ENCODE data around the gene CFAP210. TPM values are rescaled to one million over a fixed set of nuclear protein-coding genes. Genes with fewer than 3 reads are reported as not detected.

CFAP210 gene
- polyA plus RNA-seq, 2 of the 4 experiments (the other 2 are of a cell fraction): 0.31 to 0.35 TPM

DNA sequence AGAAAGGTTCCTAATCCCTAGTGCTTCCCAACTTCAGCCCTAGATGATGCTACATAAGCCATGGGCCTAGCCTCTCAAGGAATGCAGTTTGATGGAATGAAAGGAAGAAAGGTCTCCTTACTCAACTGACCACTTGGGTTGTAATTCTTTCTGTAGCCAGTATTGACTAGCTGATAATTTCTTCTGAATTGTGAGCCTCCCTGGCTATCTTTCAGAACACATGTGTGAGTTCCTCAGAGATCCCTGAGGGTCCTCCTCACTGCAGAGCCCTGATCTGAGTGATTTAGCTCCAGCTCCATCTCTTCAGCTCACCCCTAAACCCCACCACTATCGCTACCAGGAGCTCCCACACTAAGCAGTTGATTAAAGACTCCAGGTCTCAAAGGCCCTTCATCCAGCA, 31.5 kb downstream of the CFAP210 start:
- Histone ChIP-seq H3K9me3 (no peaks in the 10 kb centered on the region), H3K27ac (no peak overlapping the region), H3K4me3 (no peak overlapping the region), H3K4me2 (no peak overlapping the region), H3K4me1 (no peaks in the 10 kb centered on the region)
- TF ChIP-seq, protein P1, sequence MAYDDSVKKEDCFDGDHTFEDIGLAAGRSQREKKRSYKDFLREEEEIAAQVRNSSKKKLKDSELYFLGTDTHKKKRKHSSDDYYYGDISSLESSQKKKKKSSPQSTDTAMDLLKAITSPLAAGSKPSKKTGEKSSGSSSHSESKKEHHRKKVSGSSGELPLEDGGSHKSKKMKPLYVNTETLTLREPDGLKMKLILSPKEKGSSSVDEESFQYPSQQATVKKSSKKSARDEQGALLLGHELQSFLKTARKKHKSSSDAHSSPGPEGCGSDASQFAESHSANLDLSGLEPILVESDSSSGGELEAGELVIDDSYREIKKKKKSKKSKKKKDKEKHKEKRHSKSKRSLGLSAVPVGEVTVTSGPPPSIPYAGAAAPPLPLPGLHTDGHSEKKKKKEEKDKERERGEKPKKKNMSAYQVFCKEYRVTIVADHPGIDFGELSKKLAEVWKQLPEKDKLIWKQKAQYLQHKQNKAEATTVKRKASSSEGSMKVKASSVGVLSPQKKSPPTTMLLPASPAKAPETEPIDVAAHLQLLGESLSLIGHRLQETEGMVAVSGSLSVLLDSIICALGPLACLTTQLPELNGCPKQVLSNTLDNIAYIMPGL (CRISPR knock-in tag; IDR thresholded peaks at IDR 0.05; ENCODE audit: borderline replicate concordance): no peak
- TF ChIP-seq TFCP2L1 (CRISPR knock-in tag; IDR thresholded peaks at IDR 0.05) (no peak), EP300 (IDR thresholded peaks at IDR 0.05) (no peak), USF2 (IDR thresholded peaks at IDR 0.05) (no peak), HOXB5 (CRISPR knock-in tag; IDR thresholded peaks at IDR 0.05) (no peak), BHLHE40 (IDR thresholded peaks at IDR 0.05; ENCODE audit: low read depth, low read length) (no peak), SREBF2 (IDR thresholded peaks at IDR 0.05) (no peak), HES2 (IDR thresholded peaks at IDR 0.05) (no peak), FOXS1 (CRISPR knock-in tag; IDR thresholded peaks at IDR 0.05) (no peak)
- DNase-seq (ENCODE audit: low read depth in 1 of 2, low spot score in 1 of 2) (no peak), ATAC-seq (no peak), FAIRE-seq (no peak)
- POLR2A ChIA-PET: no interaction called here
- 74% methylated on average over 1 of the region's 1 CpG for WGBS (ENCODE audit: missing lambda C conversion rate)
- CTCF ChIA-PET: no interaction called here

- H3K4me2 ChIP-seq: no peak overlapping the region
- ChIA-PET POLR2A (no interaction called here), CTCF (interaction anchor here (1.2 kb wide), 1 partner anchor 13 kb away, joined by 3 read pairs; no protein-coding TSS in a partner anchor)
- 18% methylated on average over 3 of the region's 3 CpGs for WGBS (ENCODE audit: missing lambda C conversion rate)
- no peaks in the 10 kb centered on the region for H3K9me3 ChIP-seq
- no peak overlapping the region for H3K27ac ChIP-seq
- no peak for FAIRE-seq
- no peak for ATAC-seq
- H3K4me3 ChIP-seq: no peak overlapping the region
- DNase-seq (ENCODE audit: low read depth in 1 of 2, low spot score in 1 of 2): no peak
- TF ChIP-seq FOXS1 (CRISPR knock-in tag; IDR thresholded peaks at IDR 0.05) (no peak), CBX8 (IDR thresholded peaks at IDR 0.05) (no peak), NPAS2 (CRISPR knock-in tag; IDR thresholded peaks at IDR 0.05; ENCODE audit: borderline replicate concordance) (no peak), SMC3 (IDR thresholded peaks at IDR 0.05) (no peak), POLR2A (IDR thresholded peaks at IDR 0.05; ENCODE audit: low read length) (no peak), PBX3 (IDR thresholded peaks at IDR 0.05) (no peak), HOXA7 (CRISPR knock-in tag; IDR thresholded peaks at IDR 0.05) (no peak), TFCP2L1 (CRISPR knock-in tag; IDR thresholded peaks at IDR 0.05) (no peak), HDAC2 (IDR thresholded peaks at IDR 0.05) (no peak), MAFK (IDR thresholded peaks at IDR 0.05; ENCODE audit: partially characterized antibody) (no peak), BHLHE40 (IDR thresholded peaks at IDR 0.05; ENCODE audit: low read depth, low read length) (no peak), CHD4 (IDR thresholded peaks at IDR 0.05; ENCODE audit: borderline replicate concordance) (no peak), ZSCAN20 (CRISPR knock-in tag; IDR thresholded peaks at IDR 0.05) (no peak), USF2 (IDR thresholded peaks at IDR 0.05) (no peak), NR3C1 (IDR thresholded peaks at IDR 0.05) (no peak), RNF2 (IDR thresholded peaks at IDR 0.05; ENCODE audit: borderline replicate concordance, low read depth) (no peak)
- H3K4me1 ChIP-seq: no peaks in the 10 kb centered on the region
Measured at GRCh38 chr2:169661265-169661664, 32.9 kb downstream of the CFAP210 start.

- FAIRE-seq: no peak
- 0% methylated on average over 1 of the region's 1 CpG for WGBS (ENCODE audit: missing lambda C conversion rate)
- DNase-seq (ENCODE audit: low read depth in 1 of 2, low spot score in 1 of 2): no peak
- H3K4me1 ChIP-seq: no peaks in the 10 kb centered on the region
- no peak overlapping the region for H3K27ac ChIP-seq
- POLR2A ChIA-PET: no interaction called here
- H3K9me3 ChIP-seq: no peaks in the 10 kb centered on the region
- ATAC-seq: no peak
- no peak overlapping the region for H3K4me3 ChIP-seq
- CTCF ChIA-PET: no interaction called here
- no peak overlapping the region for H3K4me2 ChIP-seq
- TF ChIP-seq GATA3 (IDR thresholded peaks at IDR 0.05; ENCODE audit: borderline replicate concordance) (no peak), FOSL2 (IDR thresholded peaks at IDR 0.05) (no peak), FOSL2 (CRISPR knock-in tag; IDR thresholded peaks at IDR 0.05) (no peak), PHF8 (IDR thresholded peaks at IDR 0.05; ENCODE audit: borderline replicate concordance, low read depth) (no peak), RFX5 (IDR thresholded peaks at IDR 0.05) (no peak), EP300 (IDR thresholded peaks at IDR 0.05) (no peak), SMC3 (IDR thresholded peaks at IDR 0.05) (no peak), MAZ (IDR thresholded peaks at IDR 0.05; ENCODE audit: borderline replicate concordance, low read depth, low read length) (no peak), ZSCAN20 (CRISPR knock-in tag; IDR thresholded peaks at IDR 0.05) (no peak), CBX2 (IDR thresholded peaks at IDR 0.05; ENCODE audit: borderline replicate concordance, low read depth) (no peak), POLR2AphosphoS2 (conservative IDR thresholded peaks at IDR 0.05; ENCODE audit: low read length) (no peak), JUNB (IDR thresholded peaks at IDR 0.05) (no peak), KDM1A (IDR thresholded peaks at IDR 0.05; ENCODE audit: low read depth) (no peak), FOSB (CRISPR knock-in tag; IDR thresholded peaks at IDR 0.05) (no peak)
Measured at GRCh38 chr2:169659320-169659719, 34.9 kb downstream of the CFAP210 start.
